HFF-Myc (cell line): Measurements from ENCODE around the gene PARP8.
"Not testable (repeated sequence)": the region's sequence is repeated elsewhere in the genome, so short reads cannot be mapped to it uniquely, and the experiment has no call there.

ENCODE experiments used
- DNase-seq: peaks from one replicate; pipeline ENCODE4 v3.0.0-alpha.2; 2011; ENCODE audit warnings: low read depth; ENCODE audit errors: extremely low read depth
- H3K4me3 ChIP-seq: replicated peaks from 2 replicates; pipeline ENCODE4 v1.5.1; 2011; ENCODE audit warnings: low read depth, mild to moderate bottlenecking, control low read depth, low read length
- TF ChIP-seq, protein P1 (sequence below): IDR thresholded peaks from 2 replicates; pipeline ENCODE4 v1.5.1; 2012; ENCODE audit warnings: mild to moderate bottlenecking, low read depth, low read length, control low read depth; ENCODE audit errors: missing control alignments

PARP8 gene

DNA sequence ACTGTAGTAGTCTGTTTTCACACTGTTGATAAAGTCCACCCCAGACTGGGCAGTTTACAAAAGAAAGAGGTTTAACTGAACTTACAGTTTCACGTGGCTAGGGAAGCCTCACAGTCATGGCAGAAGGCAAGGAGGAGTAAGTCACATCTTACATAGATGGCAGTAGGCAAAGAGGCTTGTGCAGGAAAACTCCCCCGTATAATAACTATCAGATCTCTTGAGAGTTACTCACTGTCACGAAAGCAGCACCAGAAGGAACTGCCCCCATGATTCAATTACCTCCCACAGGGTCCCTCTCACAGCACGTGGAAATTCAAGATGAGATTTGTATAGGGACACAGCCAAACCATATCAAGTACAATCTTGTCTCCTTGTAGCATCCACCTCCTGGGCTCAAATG, 21.1 kb downstream of the PARP8 start:
- TF ChIP-seq, protein P1, sequence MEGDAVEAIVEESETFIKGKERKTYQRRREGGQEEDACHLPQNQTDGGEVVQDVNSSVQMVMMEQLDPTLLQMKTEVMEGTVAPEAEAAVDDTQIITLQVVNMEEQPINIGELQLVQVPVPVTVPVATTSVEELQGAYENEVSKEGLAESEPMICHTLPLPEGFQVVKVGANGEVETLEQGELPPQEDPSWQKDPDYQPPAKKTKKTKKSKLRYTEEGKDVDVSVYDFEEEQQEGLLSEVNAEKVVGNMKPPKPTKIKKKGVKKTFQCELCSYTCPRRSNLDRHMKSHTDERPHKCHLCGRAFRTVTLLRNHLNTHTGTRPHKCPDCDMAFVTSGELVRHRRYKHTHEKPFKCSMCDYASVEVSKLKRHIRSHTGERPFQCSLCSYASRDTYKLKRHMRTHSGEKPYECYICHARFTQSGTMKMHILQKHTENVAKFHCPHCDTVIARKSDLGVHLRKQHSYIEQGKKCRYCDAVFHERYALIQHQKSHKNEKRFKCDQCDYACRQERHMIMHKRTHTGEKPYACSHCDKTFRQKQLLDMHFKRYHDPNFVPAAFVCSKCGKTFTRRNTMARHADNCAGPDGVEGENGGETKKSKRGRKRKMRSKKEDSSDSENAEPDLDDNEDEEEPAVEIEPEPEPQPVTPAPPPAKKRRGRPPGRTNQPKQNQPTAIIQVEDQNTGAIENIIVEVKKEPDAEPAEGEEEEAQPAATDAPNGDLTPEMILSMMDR: no peak
- H3K4me3 ChIP-seq: no peak overlapping the region
- DNase-seq: no peak

- TF ChIP-seq, protein P1: no peak
- H3K4me3 ChIP-seq: no peak overlapping the region
- no peak for DNase-seq
These were observed 25.1 kb downstream of the PARP8 start for GRCh38 chr5:50691399-50692016.

DNA sequence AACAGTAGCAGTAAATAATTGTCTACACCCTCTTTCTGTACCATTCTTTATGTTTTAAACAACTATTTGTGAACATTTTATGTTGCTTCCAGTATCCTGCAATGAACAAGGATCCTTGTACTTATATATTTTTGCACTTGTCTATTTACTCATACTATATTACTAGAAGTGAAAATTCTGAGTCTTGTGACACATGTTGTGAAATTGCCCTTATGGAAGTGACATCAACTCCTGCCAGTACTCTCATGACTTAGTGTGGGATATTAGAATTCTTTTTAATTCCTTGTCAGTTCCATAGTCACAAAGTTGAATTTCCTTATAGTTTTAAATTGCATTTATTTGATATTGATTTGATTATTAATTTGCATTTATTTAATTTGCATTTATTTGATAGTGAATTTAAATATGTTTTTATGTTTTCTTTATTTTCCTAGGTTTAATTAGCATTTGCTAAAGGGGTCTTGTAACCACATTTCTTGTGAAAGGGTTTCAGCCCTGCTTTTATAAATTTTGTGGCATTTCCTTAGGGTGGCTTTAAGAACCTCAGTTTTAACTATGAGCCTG, 27.7 kb downstream of the PARP8 start:
- DNase-seq: no peak
- TF ChIP-seq, protein P1: no peak
- H3K4me3 ChIP-seq: no peak overlapping the region

DNA sequence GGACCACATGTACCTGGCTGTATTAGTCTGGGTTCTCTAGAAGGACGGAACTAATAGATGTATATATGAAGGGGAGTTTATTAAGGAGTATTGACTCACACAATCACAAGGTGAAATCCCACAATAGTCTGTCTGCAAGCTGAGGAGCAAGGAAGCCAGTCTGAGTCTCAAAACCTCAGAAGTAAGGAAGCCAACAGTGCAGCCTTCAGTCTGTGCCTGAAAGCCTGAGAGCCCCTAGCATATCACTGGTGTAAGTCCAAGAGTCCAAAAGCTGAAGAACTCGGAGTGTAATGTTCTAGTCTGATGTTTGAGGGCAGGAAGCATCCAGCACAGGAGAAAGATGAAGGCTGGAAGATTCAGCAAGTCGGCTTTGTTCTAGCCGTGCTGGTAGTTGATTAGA, 28.2 kb downstream of the PARP8 start:
- H3K4me3 ChIP-seq, DNase-seq: not testable (repeated sequence)

DNA sequence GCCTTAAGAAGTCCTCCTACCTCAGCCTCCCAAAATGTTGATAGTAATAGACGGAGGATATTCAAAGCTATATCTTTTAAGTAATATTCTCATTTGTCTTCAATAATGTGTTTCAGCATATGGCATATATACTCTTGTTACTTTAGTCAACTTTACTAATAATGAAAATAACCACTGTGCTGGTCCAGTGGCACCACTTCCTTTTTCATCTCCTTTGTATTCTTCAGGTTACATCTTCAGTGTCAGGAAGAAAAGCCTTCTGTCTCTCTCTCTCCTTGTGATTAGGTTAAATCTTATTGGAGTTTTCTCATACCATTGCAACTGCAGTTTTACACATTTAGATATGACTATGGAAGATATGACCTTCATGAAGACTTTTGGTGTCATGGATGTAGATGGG, 31.3 kb downstream of the PARP8 start:
- DNase-seq: no peak
- TF ChIP-seq, protein P1: no peak
- H3K4me3 ChIP-seq: no peak overlapping the region

DNA sequence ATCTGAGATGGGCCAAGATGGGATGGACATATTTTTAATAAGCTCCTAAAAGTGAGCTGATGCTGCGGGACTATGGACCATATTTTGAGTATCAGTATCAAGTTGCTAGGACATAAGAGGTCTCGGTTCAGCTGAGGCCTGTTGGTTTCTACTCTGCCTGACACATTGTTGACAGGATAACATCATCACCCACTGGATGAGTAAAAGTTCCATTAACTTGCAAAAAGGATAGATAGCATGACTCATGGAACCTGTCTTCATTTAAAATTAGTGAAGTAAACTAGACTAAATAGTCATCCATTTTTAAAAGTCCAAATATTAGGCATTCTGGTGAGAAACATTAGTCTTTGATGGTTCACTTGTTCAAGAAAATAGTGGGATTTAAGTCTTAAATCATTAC, 33.3 kb downstream of the PARP8 start:
- TF ChIP-seq, protein P1: no peak
- DNase-seq: no peak
- H3K4me3 ChIP-seq: no peak overlapping the region

DNA sequence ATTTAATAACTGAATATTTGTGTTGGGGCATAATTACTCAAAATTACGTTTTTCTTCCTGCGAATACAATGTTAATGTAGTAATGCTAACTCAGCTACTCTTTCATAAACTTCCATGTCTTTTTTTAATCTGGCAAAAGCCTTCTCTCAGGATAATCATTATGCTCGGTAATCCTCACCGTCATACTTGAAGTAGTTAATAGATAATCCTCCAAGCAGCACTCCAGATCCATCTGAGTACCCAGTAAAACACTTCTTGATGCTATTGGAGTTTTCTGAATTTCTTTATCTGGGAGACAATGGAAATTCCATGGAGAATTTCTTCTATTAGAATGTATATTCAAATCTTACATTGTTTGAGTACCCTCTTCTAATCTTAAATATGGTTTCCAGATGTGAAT, 34.3 kb downstream of the PARP8 start:
- TF ChIP-seq, protein P1: no peak
- no peak for DNase-seq
- H3K4me3 ChIP-seq: no peak overlapping the region
